DMS53 treated with DMSO at 0.1 percent for 48 hours (cell line): ENCODE data around the gene RPS19.

Experiments
- DNase-seq: peaks from one replicate; lab custom pipeline; 2025; ENCODE audit not compliant: unreplicated experiment; lab: John Stamatoyannopoulos, UW

Gene RPS19

DNA sequence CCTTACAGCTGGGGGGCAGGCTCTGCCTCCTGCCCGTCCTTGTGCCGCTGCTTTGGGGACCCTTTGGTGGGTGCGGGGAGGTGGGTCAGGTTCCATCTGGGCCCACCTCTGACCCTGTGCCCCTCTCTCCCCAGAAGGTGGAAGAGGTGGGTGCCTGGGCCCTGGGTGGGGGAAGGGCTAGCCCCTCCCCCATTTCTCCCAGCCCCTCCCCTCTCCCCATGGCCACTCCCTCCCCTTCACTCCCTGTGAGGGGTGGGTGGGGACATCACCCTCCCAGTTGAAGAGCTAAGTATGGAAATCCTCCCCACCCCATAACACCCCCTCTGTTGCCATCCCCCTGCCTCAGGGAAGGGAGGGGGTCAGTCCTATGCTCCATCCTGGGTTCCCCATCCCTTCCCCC lies 37.1 kb downstream of the RPS19 start:
- no peak for DNase-seq

- DNase-seq, result no peak
These were observed 37.8 kb downstream of the RPS19 start for GRCh38 chr19:41897820-41898219.

GRCh38 chr19:41898235-41898634 lies 38.2 kb downstream of the RPS19 start:
- no peak for DNase-seq

- no peak for DNase-seq
These were observed 41.8 kb downstream of the RPS19 start for GRCh38 chr19:41901707-41902360.

DNA sequence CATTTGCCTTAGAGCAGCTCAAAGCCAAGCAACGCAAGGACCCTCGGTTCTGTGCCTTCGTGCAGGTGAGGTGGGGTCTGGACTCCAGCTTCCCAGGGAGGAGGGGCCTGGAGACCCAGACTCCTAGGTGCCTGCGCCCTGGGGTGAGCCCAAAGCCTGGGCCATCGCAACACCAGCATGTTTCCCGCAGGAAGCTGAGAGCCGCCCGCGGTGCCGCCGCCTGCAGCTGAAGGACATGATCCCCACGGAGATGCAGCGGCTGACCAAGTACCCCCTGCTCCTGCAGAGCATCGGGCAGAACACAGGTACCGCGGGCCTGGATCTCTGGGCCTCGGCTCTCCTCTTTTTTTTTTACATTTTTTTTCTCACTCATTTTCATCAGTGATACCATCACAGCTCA lies 42.5 kb downstream of the RPS19 start:
- DNase-seq, result no peak

GRCh38 chr19:41903193-41903953 lies 43.3 kb downstream of the RPS19 start:
- DNase-seq, result no peak

GRCh38 chr19:41904118-41904870 lies 44.2 kb downstream of the RPS19 start:
- peak; percentile 97 for DNase-seq

- DNase-seq, result no peak
These were observed 45.4 kb downstream of the RPS19 start for GRCh38 chr19:41905273-41906002.

GRCh38 chr19:41906271-41906670 lies 46.2 kb downstream of the RPS19 start:
- DNase-seq, result no peak

- DNase-seq, result no peak
These were observed 47.0 kb downstream of the RPS19 start for GRCh38 chr19:41906916-41907680.

DNA sequence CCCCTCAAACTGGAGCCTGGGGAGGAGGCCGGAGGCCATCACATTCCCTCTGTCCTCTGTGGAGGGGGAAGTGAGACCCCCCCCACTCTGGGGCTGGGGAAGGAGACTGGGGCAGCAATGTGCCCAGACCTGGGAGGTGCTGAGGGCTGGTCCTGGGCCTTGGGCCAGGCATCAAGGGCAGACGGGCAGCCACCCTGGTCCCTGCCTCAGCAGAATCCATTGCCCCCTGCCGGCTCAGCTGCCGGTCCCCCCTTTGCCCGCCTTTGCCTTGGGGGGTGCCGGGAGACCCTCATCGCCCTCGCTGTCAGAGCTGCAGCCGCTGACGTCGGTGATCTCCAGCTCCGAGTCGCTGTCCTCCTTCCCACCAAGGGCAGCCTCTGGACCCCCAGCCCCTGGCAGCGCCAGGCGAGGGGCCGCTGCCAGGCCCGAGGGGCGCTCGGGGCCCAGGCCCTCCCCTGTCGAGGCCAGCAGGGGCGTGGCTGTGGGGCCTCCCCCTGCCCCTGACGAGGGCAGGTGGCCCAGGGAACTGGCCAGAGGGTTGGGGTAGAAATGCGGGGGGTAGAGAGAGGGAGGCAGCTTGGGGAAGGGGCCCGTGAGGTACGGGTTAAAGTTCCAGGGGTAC lies 48.0 kb downstream of the RPS19 start:
- no peak for DNase-seq

DNA sequence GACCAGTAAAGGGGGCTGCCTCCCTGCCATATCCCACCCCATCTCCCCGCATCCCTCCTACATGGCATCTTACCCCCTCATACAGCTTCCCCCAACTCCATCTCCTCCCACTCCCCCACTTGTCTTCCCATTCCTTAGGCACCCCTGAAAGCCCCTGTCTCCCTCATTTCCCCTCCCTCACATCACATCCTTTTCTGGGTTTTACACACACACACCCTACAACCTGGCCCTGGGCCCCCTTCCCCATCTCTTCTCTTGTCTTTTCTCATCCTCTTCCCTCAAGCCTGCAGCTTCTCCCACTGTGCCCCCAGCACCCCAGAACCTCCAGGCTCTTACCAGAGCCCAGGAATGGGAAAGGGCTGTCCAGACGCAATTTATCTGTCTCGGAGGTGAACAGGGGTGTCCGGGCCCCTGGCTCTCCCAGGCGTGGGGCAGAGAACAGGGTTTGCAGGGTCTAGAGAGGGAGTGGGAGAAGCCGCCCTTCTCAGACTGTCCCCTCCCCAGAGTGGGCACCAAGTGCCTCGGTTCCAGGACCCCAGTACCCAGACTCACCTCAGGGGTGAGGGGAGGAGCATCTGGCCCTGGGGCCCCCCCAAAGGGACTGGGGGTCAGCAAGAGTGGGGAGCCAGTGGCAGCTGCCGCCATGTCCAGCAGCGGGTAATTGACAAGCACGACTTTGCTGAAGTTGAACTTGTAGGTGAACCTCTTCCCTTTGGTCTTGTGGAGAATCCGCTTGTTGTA lies 48.8 kb downstream of the RPS19 start:
- DNase-seq, result no peak

- DNase-seq, result no peak
These were observed 49.7 kb downstream of the RPS19 start for GRCh38 chr19:41909706-41910105.

DNA sequence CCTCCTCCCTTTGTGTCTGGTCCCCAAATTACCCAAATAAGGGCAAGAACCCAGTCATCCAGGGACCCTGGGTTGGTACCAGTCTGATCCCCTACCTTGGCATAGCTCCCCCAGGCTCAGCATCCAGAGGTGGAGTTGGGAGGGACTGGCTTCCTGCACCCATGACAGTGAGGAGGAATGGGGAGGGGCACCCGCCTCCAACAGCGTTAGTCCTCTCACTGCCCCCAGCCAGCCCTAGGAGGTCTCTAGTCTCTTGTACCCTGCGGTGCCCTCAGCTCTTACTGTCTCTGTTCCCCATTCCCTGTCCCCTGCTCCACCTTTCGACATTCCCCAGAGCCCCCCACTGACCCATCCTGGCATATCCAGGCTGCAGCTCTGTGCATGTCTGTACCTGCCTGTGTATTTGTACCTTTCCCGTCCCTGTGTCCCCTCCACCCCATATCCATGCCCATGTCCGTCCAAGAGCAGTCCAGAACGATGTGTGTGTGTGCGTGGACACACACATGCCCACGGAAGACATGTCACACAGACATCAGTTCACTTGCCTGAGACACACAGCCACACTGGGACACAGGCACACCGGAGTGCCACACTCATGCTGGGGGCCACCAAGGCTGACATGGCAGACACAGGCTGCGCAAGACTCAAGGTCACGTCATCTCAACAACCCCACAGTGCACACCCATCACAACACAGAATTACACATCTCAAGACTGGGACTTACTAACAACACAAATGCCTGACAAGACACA lies 50.4 kb downstream of the RPS19 start:
- no peak for DNase-seq

DNA sequence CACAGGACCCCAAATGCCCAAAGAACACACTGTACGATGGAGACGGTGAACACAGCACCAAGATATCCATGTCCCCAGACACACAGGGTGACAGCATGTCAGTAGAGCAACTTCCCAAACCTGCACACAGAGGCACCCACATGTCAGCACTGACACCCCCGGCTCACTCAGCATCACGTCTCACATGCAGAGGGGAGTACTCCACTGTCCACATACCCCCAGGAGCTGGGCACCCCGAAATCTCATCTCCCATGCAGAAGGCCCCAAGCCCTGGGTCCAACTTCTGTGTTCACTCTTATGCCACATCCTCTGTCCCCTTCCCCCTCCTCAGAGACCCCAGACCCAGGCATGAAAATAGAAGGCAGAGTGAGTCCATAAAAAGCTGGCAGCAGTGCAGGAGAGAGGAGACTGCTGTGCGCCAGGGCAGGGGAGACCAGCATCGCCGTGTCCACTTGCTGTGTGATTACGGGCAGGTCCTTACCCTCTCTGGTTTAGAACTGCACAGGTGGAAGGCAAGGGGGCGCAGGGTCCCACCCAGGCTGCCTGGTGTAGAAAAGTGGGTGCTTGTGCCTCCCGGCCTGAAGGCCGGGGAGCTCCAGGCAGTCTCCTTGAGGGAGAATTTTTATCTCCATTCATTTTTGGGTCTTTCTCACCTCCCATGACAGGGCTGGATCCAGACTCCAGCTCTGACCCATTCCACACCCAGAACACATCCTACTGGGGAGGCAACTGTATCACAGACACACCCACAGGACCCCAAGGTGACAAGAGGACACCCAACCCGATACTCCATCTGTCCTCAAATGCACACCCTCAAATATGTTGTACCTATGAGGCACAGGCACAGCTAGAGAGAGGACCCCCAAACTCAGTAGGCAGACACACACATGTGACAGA lies 51.2 kb downstream of the RPS19 start:
- no peak for DNase-seq

- DNase-seq, result no peak
These were observed 52.1 kb downstream of the RPS19 start for GRCh38 chr19:41911889-41912731.
